OCI-LY3 (cell line): Measurements from ENCODE around the gene RPN2.

Experiments used
- H2AFZ ChIP-seq: fragments of 200-600, 300-600 bp; shearing (Covaris generic); 2 replicates; pipeline ENCODE4 v1.6.0; 2014; ENCODE audit warnings: antibody characterized with exemption, low read depth, low read length
- H3K27ac ChIP-seq: fragments of 200-600, 300-600 bp; sonication (generic); 2 replicates; pipeline ENCODE4 v1.5.1; 2014; ENCODE audit warnings: mild to moderate bottlenecking, low read length, moderate library complexity, mixed read lengths
- H3K27me3 ChIP-seq: fragments of 200-600, 300-600 bp; sonication (generic); 2 replicates; pipeline ENCODE4 v1.6.1; 2014; ENCODE audit warnings: low read depth, low read length, mixed read lengths
- H3K36me3 ChIP-seq: fragments of 200-600, 300-600 bp; sonication (generic); replicated peaks from 2 replicates; pipeline ENCODE3; 2014; ENCODE audit warnings: low read depth, low read length, mixed read lengths
- H3K4me1 ChIP-seq: fragments of 300-600, 200-600 bp; sonication (generic); 2 replicates; pipeline ENCODE4 v1.6.1; 2014; ENCODE audit warnings: low read length, mixed read lengths
- H3K4me2 ChIP-seq: fragments of 200-600, 300-600 bp; sonication (generic); 2 replicates; pipeline ENCODE4 v1.6.1; 2014; ENCODE audit warnings: low read length, mixed read lengths
- H3K4me3 ChIP-seq: fragments of 300-600, 200-600 bp; sonication (generic); 2 replicates; pipeline ENCODE4 v1.5.1; 2014; ENCODE audit warnings: antibody characterized with exemption, mild to moderate bottlenecking, low read length, moderate library complexity
- H3K79me2 ChIP-seq: fragments of 300-600, 200-600 bp; shearing (Covaris generic); 2 replicates; pipeline ENCODE4 v1.6.1; 2014; ENCODE audit warnings: mild to moderate bottlenecking, low read length, mixed read lengths
- H3K9ac ChIP-seq: fragments of 300-600, 200-600 bp; shearing (Covaris generic); 2 replicates; pipeline ENCODE4 v1.6.0; 2014; ENCODE audit warnings: mild to moderate bottlenecking, low read length, moderate library complexity
- H3K9me3 ChIP-seq: fragments of 200-600, 300-600 bp; shearing (Covaris generic); 2 replicates; pipeline ENCODE4 v1.6.1; 2014; ENCODE audit warnings: low read length, mixed read lengths; ENCODE audit not compliant: insufficient read depth
- H4K20me1 ChIP-seq: fragments of 200-600, 300-600 bp; sonication (generic); 2 replicates; pipeline ENCODE4 v1.6.1; 2016; ENCODE audit warnings: low read length, mixed read lengths; ENCODE audit not compliant: insufficient read depth
- CTCF ChIP-seq: fragments of 200-600, 300-600 bp; sonication (generic); IDR thresholded peaks from 2 replicates; pipeline ENCODE4 v1.5.1; 2014; ENCODE audit warnings: antibody characterized with exemption, low read length, low read depth
- EZH2phosphoT487 ChIP-seq: fragments of 200-600 bp; shearing (Covaris generic); IDR thresholded peaks from 2 replicates; pipeline ENCODE4 v1.6.1; 2018; ENCODE audit warnings: antibody characterized with exemption, mixed run types, low read depth

RPN2 gene

DNA sequence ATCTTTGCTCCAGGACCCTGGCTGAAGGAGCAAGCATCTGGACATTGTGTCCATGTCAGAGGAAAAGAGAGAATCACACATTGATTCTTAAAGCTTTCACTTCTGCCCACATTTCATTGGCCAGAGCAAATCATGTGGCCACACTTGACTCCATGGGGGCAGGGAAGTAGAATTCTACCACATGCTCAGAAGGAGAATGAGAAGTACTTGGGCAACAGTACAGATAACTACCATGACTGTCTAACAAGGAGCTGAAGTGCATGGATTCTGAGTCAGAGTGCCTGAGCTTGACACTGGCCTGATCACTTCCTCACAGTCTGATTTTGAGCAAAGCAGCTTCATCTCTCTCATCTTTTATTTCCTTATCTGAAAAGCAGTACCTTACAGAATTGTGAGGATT, 43.9 kb downstream of the RPN2 start:
- Histone ChIP-seq H3K4me2 (peak overlapping the region; percentile 29), H3K36me3 (peaks cover 86% of the 10 kb centered on the region), H3K4me3 (no peak overlapping the region), H3K4me1 (peaks cover 16% of the 10 kb centered on the region), H3K27me3 (no peaks in the 10 kb centered on the region), H3K27ac (peak overlapping the region; percentile 46), H4K20me1 (no peaks in the 10 kb centered on the region), H3K9me3 (no peaks in the 10 kb centered on the region), H3K79me2 (peaks cover 18% of the 10 kb centered on the region; the same call in 1 of the 2 replicates), H2AFZ (no peak overlapping the region), H3K9ac (no peak overlapping the region)
- TF ChIP-seq CTCF (no peak), EZH2phosphoT487 (no peak)

DNA sequence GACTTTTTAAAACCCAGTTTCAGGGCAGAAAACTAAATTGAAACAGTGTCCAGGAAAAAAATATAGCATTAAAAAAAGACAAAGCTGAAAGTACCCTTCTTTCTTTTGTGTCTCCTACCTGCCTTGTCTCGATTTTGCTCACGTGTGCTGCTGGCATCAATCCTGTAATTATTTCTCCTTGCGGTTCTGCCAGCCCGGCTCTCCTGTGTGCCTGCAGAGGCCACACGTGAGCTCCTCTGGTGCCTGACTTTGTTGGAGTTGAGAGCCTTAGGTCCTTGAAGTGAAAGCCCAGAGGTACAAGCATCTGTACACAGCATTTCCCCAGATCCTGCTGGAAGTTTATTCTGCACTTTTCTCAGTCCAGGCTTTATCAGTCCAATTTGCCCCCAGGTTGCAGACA, 46.0 kb downstream of the RPN2 start:
- no peak for TF ChIP-seq EZH2phosphoT487
- TF ChIP-seq CTCF, result no peak
- Histone ChIP-seq H3K36me3 (peaks cover 88% of the 10 kb centered on the region), H3K9ac (no peak overlapping the region), H4K20me1 (no peaks in the 10 kb centered on the region), H3K4me2 (no peak overlapping the region), H3K4me1 (peaks cover 16% of the 10 kb centered on the region), H3K27ac (no peak overlapping the region), H3K27me3 (no peaks in the 10 kb centered on the region), H3K4me3 (no peak overlapping the region), H2AFZ (no peak overlapping the region), H3K9me3 (no peaks in the 10 kb centered on the region), H3K79me2 (peaks cover 12% of the 10 kb centered on the region; the same call in 1 of the 2 replicates)

- H3K27ac ChIP-seq, result no peak overlapping the region
- no peaks in the 10 kb centered on the region for H3K9me3 ChIP-seq
- H3K4me2 ChIP-seq, result no peak overlapping the region
- no peak overlapping the region for H3K9ac ChIP-seq
- no peaks in the 10 kb centered on the region for H4K20me1 ChIP-seq
- peaks cover 3% of the 10 kb centered on the region; the same call in 1 of the 2 replicates for H3K79me2 ChIP-seq
- H3K36me3 ChIP-seq, result peaks cover 91% of the 10 kb centered on the region
- no peak for TF ChIP-seq EZH2phosphoT487
- TF ChIP-seq CTCF, result no peak
- no peak overlapping the region for H3K4me3 ChIP-seq
- H3K27me3 ChIP-seq, result no peaks in the 10 kb centered on the region
- no peak overlapping the region for H2AFZ ChIP-seq
- H3K4me1 ChIP-seq, result peaks cover 15% of the 10 kb centered on the region
Observed at GRCh38 chr20:37226889-37227288, 47.8 kb downstream of the RPN2 start.

DNA sequence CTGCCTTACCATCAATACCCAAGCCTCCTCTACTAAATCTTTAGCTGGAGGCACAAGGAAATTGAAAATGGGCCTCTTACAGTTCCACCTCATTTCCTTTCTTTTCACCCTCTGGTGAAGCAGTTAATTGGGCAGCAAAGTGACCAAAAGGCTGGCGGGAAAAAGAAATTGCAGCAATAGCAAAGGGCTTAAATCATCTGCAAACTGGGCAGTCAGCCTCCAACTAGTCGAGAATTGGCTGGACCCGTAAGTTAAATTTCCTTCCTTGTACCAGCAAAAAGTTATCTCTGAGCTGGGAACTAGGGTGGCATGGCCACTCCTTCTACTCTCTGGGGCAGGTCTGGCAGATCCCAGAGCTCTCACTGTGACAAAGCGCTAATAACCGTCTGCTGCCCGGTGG, 49.0 kb downstream of the RPN2 start:
- H3K36me3 ChIP-seq, result peaks cover 90% of the 10 kb centered on the region
- no peak overlapping the region for H3K4me3 ChIP-seq
- H3K4me2 ChIP-seq, result no peak overlapping the region
- no peak overlapping the region for H3K27ac ChIP-seq
- peaks cover 3% of the 10 kb centered on the region for H3K4me1 ChIP-seq
- no peaks in the 10 kb centered on the region for H4K20me1 ChIP-seq
- TF ChIP-seq CTCF, result no peak
- no peak for TF ChIP-seq EZH2phosphoT487
- H3K27me3 ChIP-seq, result no peaks in the 10 kb centered on the region
- H3K79me2 ChIP-seq, result no peaks in the 10 kb centered on the region
- no peaks in the 10 kb centered on the region for H3K9me3 ChIP-seq
- H3K9ac ChIP-seq, result no peak overlapping the region
- no peak overlapping the region for H2AFZ ChIP-seq
